ENCODE measurements around the gene ATXN7L3B. TPM values are rescaled to one million over a fixed set of nuclear protein-coding genes. Genes with fewer than 3 reads are reported as not detected.

ATXN7L3B gene
- total and polyA plus RNA-seq, 2 donors = 22.9 to 28.7 TPM

DNA sequence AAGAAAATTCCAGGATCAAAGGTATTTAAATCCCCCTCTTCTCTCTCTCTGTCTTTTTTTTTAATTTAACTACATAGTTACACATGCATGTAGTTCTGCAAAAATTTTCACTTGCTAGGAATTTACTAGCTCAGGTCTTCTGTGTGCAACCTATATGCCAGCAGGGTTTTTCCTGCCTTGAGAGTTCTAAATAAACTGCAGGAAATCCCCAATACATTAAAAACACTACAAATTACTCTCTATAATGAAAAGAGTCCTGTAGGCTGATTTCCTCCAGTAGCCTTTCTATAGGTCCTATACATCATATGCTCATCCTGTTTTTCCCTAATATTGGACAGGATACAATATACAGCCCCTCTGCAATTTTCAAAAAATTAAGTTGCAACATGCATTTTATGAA lies 27.7 kb upstream of the ATXN7L3B start:
- Histone ChIP-seq H3K36me3 (ENCODE audit: control insufficient read depth in 2 of 2, insufficient read depth in 2 of 2, low read length in 1 of 2) (no peaks in the 10 kb centered on the region), H3K4me1 (ENCODE audit: control insufficient read depth in 2 of 2, insufficient read depth in 2 of 2, low read length in 2 of 2) (no peaks in the 10 kb centered on the region)

DNA sequence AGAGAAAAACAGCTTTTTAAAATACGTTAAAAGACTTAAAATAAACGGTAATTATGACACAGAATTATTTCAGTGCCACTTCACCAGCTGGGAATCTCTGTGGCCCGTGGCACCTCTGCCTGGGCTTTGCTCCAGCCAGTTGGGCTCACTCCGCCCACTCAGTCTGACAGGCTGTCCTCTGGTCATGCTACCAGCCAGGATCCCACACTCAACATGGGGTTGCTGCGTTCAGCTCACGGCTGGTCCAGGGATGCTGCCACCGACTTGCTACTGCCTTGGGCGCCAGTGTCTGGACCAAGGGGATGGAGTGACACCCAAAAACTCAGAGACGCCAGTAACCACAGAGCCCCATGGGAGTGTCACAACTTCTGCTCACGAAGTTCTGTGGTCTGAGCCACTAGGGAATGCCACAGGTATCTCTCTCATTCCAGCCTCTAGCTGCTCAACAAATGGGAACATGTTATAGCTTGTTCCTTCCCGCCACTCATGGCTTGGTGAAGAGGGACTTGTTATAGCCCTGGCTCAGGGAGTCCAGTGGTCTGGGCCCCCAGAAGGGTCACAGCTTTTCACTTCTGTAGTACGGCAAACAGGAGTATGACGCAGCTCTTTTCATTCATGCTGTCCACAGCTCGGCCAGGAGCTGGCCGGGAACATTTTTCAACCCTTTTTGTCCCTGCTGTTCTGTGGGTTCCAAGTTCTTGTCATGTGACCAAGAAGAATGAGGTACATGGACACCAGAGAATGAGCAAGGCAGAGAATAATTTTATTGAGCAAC lies 23.4 kb upstream of the ATXN7L3B start:
- Histone ChIP-seq H3K9me3 (ENCODE audit: control insufficient read depth in 2 of 2, insufficient read depth in 1 of 2, low read length in 1 of 2) (no peaks in the 10 kb centered on the region), H3K36me3 (ENCODE audit: control insufficient read depth in 2 of 2, insufficient read depth in 2 of 2, low read length in 1 of 2) (no peaks in the 10 kb centered on the region), H3K4me3 (ENCODE audit: low read length in 2 of 2) (no peak overlapping the region), H3K27ac (ENCODE audit: low read depth in 1 of 2, low read length in 1 of 2) (no peak overlapping the region), H3K4me1 (ENCODE audit: control insufficient read depth in 2 of 2, insufficient read depth in 2 of 2, low read length in 2 of 2) (no peaks in the 10 kb centered on the region), H3K27me3 (ENCODE audit: control insufficient read depth in 2 of 2, insufficient read depth in 1 of 2, low read length in 1 of 2) (no peaks in the 10 kb centered on the region)
- DNase-seq (ENCODE audit: low read depth in 6 of 9, low spot score in 9 of 9) = no peak
- WGBS = 90% methylated on average over 15 of the region's 15 CpGs

More for the DNA sequence above, 27.7 kb upstream of the ATXN7L3B start:
- H3K9me3 ChIP-seq (ENCODE audit: control insufficient read depth in 2 of 2, insufficient read depth in 1 of 2, low read length in 1 of 2) = no peaks in the 10 kb centered on the region
- H3K27ac ChIP-seq (ENCODE audit: low read depth in 1 of 2, low read length in 1 of 2) = no peak overlapping the region
- no peak for DNase-seq (ENCODE audit: low read depth in 6 of 9, low spot score in 9 of 9)
- no peak overlapping the region for H3K4me3 ChIP-seq (ENCODE audit: low read length in 2 of 2)
- H3K27me3 ChIP-seq (ENCODE audit: control insufficient read depth in 2 of 2, insufficient read depth in 1 of 2, low read length in 1 of 2) = no peaks in the 10 kb centered on the region

DNA sequence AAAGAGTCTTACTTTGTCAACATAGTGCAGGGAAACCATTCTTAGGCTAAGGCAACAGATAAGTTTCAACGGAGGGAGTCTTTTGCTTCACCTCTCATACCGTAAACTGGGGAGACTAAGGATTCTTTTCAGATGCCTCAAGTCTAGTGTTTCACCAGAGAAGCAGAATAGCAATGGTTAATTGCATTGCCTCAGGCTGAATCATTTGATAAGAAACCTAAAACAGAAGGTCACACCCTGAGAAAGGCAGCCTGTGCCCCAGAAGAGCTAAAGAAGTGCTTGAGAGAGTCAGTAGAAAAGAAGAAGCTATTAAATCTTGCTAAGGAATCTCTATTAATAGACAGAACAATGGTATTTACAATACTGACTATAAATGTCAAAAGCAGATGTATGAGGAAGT lies 21.8 kb upstream of the ATXN7L3B start:
- 41% methylated on average over 2 of the region's 2 CpGs for WGBS

DNA sequence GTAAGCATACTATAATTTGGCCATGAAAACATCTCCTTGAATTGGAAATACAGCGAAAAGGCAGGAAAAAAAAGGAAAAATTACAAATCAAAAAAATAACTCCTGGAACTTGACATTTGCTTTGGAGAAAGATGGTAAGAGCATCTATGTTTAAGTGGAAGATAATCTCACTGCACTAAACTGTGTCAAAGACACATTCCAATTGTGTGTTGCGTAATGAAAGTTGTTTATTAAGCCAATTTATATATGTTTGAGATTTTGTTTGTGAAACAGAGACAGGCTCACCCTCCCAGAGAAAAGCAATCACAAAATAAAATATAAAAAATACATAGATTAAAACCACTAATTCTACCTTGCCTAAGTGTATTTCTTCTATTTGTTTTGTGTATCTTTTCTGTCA lies 11.1 kb upstream of the ATXN7L3B start:
- WGBS = 96% methylated on average over 2 of the region's 2 CpGs
- no peaks in the 10 kb centered on the region for H3K9me3 ChIP-seq (ENCODE audit: control insufficient read depth in 2 of 2, insufficient read depth in 1 of 2, low read length in 1 of 2)
- no peak for DNase-seq (ENCODE audit: low read depth in 6 of 9, low spot score in 9 of 9)
- H3K36me3 ChIP-seq (ENCODE audit: control insufficient read depth in 2 of 2, insufficient read depth in 2 of 2, low read length in 1 of 2) = no peaks in the 10 kb centered on the region
- no peak overlapping the region for H3K27ac ChIP-seq (ENCODE audit: low read depth in 1 of 2, low read length in 1 of 2)
- H3K4me1 ChIP-seq (ENCODE audit: control insufficient read depth in 2 of 2, insufficient read depth in 2 of 2, low read length in 2 of 2) = no peaks in the 10 kb centered on the region
- H3K4me3 ChIP-seq (ENCODE audit: low read length in 2 of 2) = no peak overlapping the region
- no peaks in the 10 kb centered on the region for H3K27me3 ChIP-seq (ENCODE audit: control insufficient read depth in 2 of 2, insufficient read depth in 1 of 2, low read length in 1 of 2)

More for the DNA sequence above, 21.8 kb upstream of the ATXN7L3B start:
- no peak for DNase-seq (ENCODE audit: low read depth in 6 of 9, low spot score in 9 of 9)
- H3K9me3 ChIP-seq (ENCODE audit: control insufficient read depth in 2 of 2, insufficient read depth in 1 of 2, low read length in 1 of 2) = no peaks in the 10 kb centered on the region
- H3K4me1 ChIP-seq (ENCODE audit: control insufficient read depth in 2 of 2, insufficient read depth in 2 of 2, low read length in 2 of 2) = no peaks in the 10 kb centered on the region
- no peaks in the 10 kb centered on the region for H3K36me3 ChIP-seq (ENCODE audit: control insufficient read depth in 2 of 2, insufficient read depth in 2 of 2, low read length in 1 of 2)
- H3K4me3 ChIP-seq (ENCODE audit: low read length in 2 of 2) = no peak overlapping the region
- no peaks in the 10 kb centered on the region for H3K27me3 ChIP-seq (ENCODE audit: control insufficient read depth in 2 of 2, insufficient read depth in 1 of 2, low read length in 1 of 2)
- H3K27ac ChIP-seq (ENCODE audit: low read depth in 1 of 2, low read length in 1 of 2) = no peak overlapping the region

DNA sequence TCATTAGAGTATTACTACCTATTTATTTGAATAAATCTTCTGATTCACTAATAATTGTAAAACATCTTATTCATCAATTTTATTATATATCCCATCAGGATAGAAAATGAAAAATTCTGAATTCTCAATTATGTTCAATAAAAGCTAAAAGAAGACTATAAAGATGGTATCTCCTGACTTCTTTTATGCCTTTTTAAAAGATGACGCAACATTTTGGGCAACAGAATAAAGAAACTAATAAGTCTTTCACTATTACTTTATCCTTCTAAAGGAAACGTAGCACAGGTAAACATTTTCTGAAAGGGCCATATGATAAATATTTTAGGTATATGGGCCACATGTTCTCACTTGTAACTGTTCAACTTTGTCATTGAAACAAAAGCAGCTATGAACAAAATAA lies 10.1 kb upstream of the ATXN7L3B start:
- no peaks in the 10 kb centered on the region for H3K9me3 ChIP-seq (ENCODE audit: control insufficient read depth in 2 of 2, insufficient read depth in 1 of 2, low read length in 1 of 2)
- DNase-seq (ENCODE audit: low read depth in 6 of 9, low spot score in 9 of 9) = no peak
- H3K27ac ChIP-seq (ENCODE audit: low read depth in 1 of 2, low read length in 1 of 2) = no peak overlapping the region
- H3K27me3 ChIP-seq (ENCODE audit: control insufficient read depth in 2 of 2, insufficient read depth in 1 of 2, low read length in 1 of 2) = no peaks in the 10 kb centered on the region
- 93% methylated on average over 2 of the region's 2 CpGs for WGBS
- no peak overlapping the region for H3K4me3 ChIP-seq (ENCODE audit: low read length in 2 of 2)
- no peaks in the 10 kb centered on the region for H3K4me1 ChIP-seq (ENCODE audit: control insufficient read depth in 2 of 2, insufficient read depth in 2 of 2, low read length in 2 of 2)
- no peaks in the 10 kb centered on the region for H3K36me3 ChIP-seq (ENCODE audit: control insufficient read depth in 2 of 2, insufficient read depth in 2 of 2, low read length in 1 of 2)

DNA sequence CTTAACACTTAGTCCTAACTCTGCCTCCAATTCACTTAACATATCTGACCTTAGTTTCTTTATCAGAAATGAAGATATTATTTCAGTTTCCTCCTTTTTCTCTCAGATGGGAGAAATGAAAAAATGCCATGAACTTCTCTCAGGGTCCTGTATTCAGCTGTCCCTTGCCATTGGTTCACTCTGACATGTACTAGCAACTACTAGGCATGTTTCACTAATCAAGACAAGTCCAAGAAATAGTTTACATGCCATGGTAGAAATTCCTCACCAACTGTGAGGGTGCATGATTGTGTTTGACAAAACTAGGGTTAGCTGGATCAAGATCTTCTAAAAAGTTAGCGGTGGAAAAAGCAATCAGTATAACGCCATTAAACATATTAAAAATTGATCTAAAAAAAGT lies 7.0 kb upstream of the ATXN7L3B start:
- H3K27ac ChIP-seq (ENCODE audit: low read depth in 1 of 2, low read length in 1 of 2) = no peak overlapping the region
- no peaks in the 10 kb centered on the region for H3K4me1 ChIP-seq (ENCODE audit: control insufficient read depth in 2 of 2, insufficient read depth in 2 of 2, low read length in 2 of 2)
- 96% methylated on average over 2 of the region's 2 CpGs for WGBS
- no peaks in the 10 kb centered on the region for H3K27me3 ChIP-seq (ENCODE audit: control insufficient read depth in 2 of 2, insufficient read depth in 1 of 2, low read length in 1 of 2)
- DNase-seq (ENCODE audit: low read depth in 6 of 9, low spot score in 9 of 9) = no peak
- no peaks in the 10 kb centered on the region for H3K9me3 ChIP-seq (ENCODE audit: control insufficient read depth in 2 of 2, insufficient read depth in 1 of 2, low read length in 1 of 2)
- no peak overlapping the region for H3K4me3 ChIP-seq (ENCODE audit: low read length in 2 of 2)
- no peaks in the 10 kb centered on the region for H3K36me3 ChIP-seq (ENCODE audit: control insufficient read depth in 2 of 2, insufficient read depth in 2 of 2, low read length in 1 of 2)

DNA sequence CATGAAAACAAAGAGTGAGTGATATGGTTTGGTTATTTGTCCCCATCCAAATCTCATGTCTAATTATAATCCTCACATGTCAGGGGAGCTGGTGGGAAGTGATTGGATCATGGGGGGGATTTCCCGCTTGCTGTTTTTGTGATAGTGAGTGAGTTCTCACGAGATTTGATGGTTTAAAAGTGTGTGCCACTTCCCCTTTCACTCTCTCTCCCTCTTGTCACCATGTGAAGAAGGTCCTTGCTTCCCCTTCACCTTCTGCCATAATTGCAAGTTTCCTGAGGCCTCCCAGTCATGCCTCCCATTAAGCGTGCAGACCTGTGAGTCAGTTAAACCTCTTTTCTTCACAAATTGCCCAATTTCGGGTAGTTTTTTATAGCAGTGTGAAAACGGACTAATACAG lies 2.1 kb upstream of the ATXN7L3B start:
- Histone ChIP-seq H3K36me3 (ENCODE audit: control insufficient read depth in 2 of 2, insufficient read depth in 2 of 2, low read length in 1 of 2) (peaks cover 0 to 10% of the 10 kb centered on the region in 2 donors), H3K27me3 (ENCODE audit: control insufficient read depth in 2 of 2, insufficient read depth in 1 of 2, low read length in 1 of 2) (no peaks in the 10 kb centered on the region), H3K4me1 (ENCODE audit: control insufficient read depth in 2 of 2, insufficient read depth in 2 of 2, low read length in 2 of 2) (peaks cover 21% of the 10 kb centered on the region in 2 donors), H3K9me3 (ENCODE audit: control insufficient read depth in 2 of 2, insufficient read depth in 1 of 2, low read length in 1 of 2) (no peaks in the 10 kb centered on the region), H3K4me3 (ENCODE audit: low read length in 2 of 2) (no peak overlapping the region), H3K27ac (ENCODE audit: low read depth in 1 of 2, low read length in 1 of 2) (no peak overlapping the region)
- WGBS = 83% methylated on average over 5 of the region's 5 CpGs
- DNase-seq (ENCODE audit: low read depth in 6 of 9, low spot score in 9 of 9) = no peak

DNA sequence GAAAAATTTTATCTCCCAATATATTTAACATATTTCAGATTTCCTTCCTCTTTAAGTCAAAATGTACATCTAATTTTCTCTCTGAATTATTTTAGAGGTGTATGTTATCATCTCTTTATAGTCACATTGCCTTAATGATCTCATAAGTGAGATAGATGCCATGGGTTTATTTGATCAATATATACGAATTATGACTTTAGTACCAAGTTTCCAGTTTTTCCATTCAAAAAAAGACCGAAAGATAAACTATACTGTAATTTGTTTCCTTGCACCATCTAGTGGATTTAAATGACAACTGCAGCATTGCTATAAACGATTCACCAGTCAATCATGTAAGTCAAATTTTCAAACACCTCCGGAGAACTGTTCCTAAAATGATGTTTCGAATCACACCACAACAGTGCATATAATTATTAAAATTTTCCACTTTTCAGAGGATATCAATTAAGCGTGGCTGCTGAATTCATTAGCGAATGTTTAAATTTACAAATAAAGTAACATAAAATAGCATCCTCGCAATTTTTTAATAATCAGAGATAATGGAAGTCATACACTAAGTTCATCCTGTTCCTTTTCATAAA lies 419 bp upstream of the ATXN7L3B start:
- Histone ChIP-seq H3K27me3 (ENCODE audit: control insufficient read depth in 2 of 2, insufficient read depth in 1 of 2, low read length in 1 of 2) (no peaks in the 10 kb centered on the region), H3K9me3 (ENCODE audit: control insufficient read depth in 2 of 2, insufficient read depth in 1 of 2, low read length in 1 of 2) (no peaks in the 10 kb centered on the region), H3K27ac (ENCODE audit: low read depth in 1 of 2, low read length in 1 of 2) (peak overlapping the region; percentile 93 to 99), H3K36me3 (ENCODE audit: control insufficient read depth in 2 of 2, insufficient read depth in 2 of 2, low read length in 1 of 2) (peaks cover 0 to 24% of the 10 kb centered on the region in 2 donors), H3K4me3 (ENCODE audit: low read length in 2 of 2) (peak overlapping the region; percentile 73 to 93), H3K4me1 (ENCODE audit: control insufficient read depth in 2 of 2, insufficient read depth in 2 of 2, low read length in 2 of 2) (peaks cover 26 to 28% of the 10 kb centered on the region in 2 donors)
- 1% methylated on average over 8 of the region's 8 CpGs for WGBS
- DNase-seq (ENCODE audit: low read depth in 6 of 9, low spot score in 9 of 9) = peak in 2 of 9 donors; percentile 29 to 34

DNA sequence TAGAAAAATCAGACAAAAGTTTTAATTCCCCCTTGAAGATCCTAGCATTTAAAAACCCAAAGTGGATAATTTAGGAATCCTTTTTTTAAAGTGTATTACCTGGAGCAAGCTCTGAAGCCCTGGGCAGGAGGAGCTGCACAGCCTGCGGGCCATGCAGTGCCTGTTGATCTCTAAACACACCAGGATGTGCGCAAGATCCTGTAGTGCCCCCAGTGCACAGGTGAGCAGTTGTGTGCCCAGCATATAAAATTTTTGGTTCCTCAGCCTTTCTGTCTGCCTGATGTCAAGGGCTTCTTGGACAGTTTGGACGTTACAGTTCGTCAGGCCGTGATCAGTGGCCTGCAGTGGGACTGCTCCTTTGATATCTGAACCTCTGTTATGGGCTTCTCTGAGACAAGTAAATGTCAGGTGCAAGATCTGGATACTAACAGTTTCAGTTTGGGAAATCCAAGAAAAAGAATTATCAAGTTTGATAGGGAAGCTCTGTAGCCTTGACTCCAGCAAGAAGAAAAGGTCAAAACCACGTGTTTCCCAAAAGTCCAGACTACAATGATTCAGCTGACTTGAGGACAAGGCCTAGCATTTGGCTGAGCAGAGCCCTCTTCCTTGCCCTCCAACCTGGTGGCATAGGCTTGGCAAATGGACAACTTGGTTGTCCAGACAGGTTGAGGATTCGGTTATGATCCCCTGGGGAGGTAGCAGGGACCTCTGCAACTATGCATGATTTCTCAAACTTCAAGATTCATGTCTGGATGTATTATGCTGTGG lies 1.0 kb downstream of the ATXN7L3B start:
- WGBS = 21% methylated on average over 7 of the region's 7 CpGs
- Histone ChIP-seq H3K27me3 (ENCODE audit: control insufficient read depth in 2 of 2, insufficient read depth in 1 of 2, low read length in 1 of 2) (no peaks in the 10 kb centered on the region), H3K4me3 (ENCODE audit: low read length in 2 of 2) (peak overlapping the region; percentile 73 to 93), H3K27ac (ENCODE audit: low read depth in 1 of 2, low read length in 1 of 2) (peak overlapping the region; percentile 46 to 93), H3K36me3 (ENCODE audit: control insufficient read depth in 2 of 2, insufficient read depth in 2 of 2, low read length in 1 of 2) (peaks cover 0 to 24% of the 10 kb centered on the region in 2 donors), H3K4me1 (ENCODE audit: control insufficient read depth in 2 of 2, insufficient read depth in 2 of 2, low read length in 2 of 2) (peaks cover 26 to 28% of the 10 kb centered on the region in 2 donors), H3K9me3 (ENCODE audit: control insufficient read depth in 2 of 2, insufficient read depth in 1 of 2, low read length in 1 of 2) (no peaks in the 10 kb centered on the region)
- peak in 7 of 9 donors; percentile 32 to 74 (median 47) for DNase-seq (ENCODE audit: low read depth in 6 of 9, low spot score in 9 of 9)
